Measurements from ENCODE around the gene RXRA.
A peak's percentile ranks its signal among the peaks of the same experiment; 100 is the strongest.

Gene RXRA

DNA sequence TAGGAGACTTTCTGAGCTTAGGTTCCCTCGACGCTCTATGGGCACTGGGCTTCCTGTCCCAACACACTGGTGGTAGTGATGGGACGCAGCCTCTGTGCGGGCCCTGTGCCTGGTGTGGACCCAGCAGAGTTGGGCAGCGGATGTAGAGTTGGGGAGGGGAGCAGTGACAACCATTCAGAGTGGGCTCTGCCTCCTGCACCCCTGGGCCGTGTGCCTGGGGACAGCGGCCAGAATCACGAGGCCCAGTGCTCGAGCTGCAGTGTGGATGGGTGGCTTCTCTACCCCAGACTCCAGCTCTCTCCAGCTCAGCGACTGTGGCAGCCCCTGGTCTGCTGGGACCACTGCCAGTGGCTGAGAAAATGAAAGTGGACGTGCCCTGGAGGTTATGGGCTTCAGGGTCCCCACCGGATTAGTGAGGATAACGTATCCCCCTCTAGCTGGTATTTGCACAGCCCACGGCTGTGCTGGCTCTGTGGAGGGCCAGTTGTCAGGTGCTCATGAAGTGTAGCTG is 18.6 kb downstream of the RXRA start:
- TF ChIP-seq, protein P1, sequence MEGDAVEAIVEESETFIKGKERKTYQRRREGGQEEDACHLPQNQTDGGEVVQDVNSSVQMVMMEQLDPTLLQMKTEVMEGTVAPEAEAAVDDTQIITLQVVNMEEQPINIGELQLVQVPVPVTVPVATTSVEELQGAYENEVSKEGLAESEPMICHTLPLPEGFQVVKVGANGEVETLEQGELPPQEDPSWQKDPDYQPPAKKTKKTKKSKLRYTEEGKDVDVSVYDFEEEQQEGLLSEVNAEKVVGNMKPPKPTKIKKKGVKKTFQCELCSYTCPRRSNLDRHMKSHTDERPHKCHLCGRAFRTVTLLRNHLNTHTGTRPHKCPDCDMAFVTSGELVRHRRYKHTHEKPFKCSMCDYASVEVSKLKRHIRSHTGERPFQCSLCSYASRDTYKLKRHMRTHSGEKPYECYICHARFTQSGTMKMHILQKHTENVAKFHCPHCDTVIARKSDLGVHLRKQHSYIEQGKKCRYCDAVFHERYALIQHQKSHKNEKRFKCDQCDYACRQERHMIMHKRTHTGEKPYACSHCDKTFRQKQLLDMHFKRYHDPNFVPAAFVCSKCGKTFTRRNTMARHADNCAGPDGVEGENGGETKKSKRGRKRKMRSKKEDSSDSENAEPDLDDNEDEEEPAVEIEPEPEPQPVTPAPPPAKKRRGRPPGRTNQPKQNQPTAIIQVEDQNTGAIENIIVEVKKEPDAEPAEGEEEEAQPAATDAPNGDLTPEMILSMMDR (IDR thresholded peaks at IDR 0.05), result no peak
- H3K27ac ChIP-seq, result peak overlapping the region in 1 of 2 donors; percentile 86
- no peak for DNase-seq (ENCODE audit: low spot score)
- H3K4me3 ChIP-seq, result peak overlapping the region; percentile 28

DNA sequence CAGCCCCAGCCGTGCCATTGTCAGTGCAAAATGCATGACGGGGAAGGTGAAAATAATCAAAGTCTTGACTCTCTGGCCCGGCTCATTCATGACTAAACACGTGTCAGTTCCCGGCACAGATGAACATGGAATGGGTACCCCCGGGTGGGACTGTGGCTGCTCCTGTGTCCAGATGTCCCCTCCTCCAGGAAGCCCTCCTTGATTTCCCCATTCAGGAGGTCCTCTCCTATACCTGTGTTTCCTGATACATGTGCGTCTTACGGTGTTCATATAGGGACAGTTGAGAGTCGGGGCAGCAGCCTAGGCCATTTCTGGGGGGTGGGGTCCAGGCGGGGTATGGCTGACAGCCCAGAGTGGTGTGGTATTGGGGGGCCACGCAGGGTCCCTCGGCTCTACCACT is 19.5 kb downstream of the RXRA start:
- Histone ChIP-seq H3K27ac (no peak overlapping the region), H3K4me3 (no peak overlapping the region)
- TF ChIP-seq, protein P1 (IDR thresholded peaks at IDR 0.05), result no peak
- no peak for DNase-seq (ENCODE audit: low spot score)

DNA sequence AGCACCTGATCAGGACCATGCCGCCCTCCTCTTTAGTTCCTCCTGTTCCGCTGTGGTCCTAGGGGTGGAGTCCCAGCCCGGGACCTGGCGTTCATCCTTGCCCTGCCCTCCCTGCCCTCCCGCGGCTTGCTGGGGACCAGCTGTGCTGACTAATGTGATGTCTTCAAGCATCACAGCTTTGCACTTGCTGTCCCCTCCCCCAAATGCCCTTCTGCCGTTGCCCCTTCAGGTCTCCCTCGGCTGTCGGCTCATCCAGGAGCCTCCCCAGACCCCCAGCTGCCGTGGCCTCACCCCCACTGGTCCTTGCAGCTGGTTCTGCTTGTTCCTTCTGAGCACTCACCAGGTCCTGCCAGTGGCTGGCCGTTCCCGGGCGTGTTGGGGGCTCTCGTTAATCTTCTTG is 19.9 kb downstream of the RXRA start:
- no peak overlapping the region for H3K27ac ChIP-seq
- H3K4me3 ChIP-seq, result no peak overlapping the region
- DNase-seq (ENCODE audit: low spot score), result no peak
- TF ChIP-seq, protein P1 (IDR thresholded peaks at IDR 0.05), result no peak

DNA sequence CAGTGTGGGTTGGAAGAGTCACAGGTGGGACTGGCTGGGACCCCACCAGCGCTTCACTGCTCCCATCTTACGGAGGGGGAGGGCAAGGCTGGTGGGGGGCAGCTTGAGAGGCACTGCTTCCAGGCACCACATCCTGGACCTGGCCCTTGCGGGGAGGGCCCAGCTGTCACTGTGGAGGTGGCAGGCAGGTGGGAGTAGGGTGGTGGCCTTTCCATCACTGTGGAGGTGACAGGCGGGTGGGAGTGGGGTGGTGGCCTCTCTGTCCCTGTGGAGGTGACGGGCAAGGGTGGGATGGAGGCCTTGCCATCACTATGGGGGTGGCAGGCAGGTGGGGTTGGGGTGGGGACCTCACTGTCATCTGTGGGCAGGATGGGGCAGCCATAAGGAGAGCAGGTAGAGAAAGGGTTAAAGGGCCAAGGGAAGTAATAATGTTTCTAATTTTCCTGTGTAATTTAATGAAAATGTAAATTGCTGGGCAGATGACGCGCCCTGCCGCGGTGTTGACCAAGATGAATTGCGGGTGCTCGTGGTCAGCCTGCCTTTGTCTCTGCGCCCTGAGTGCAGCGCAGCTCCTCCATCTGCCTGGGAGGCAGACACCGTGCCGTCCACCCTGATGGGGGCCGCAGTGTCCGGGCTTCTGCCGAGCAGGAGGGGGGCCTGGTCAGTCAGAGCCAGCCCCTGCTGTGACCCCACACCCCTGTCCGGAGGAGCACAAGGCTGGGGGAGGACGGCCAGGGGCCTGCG is 20.8 kb downstream of the RXRA start:
- Histone ChIP-seq H3K4me3 (no peak overlapping the region), H3K27ac (no peak overlapping the region)
- DNase-seq (ENCODE audit: low spot score), result no peak
- TF ChIP-seq, protein P1 (IDR thresholded peaks at IDR 0.05), result no peak

DNA sequence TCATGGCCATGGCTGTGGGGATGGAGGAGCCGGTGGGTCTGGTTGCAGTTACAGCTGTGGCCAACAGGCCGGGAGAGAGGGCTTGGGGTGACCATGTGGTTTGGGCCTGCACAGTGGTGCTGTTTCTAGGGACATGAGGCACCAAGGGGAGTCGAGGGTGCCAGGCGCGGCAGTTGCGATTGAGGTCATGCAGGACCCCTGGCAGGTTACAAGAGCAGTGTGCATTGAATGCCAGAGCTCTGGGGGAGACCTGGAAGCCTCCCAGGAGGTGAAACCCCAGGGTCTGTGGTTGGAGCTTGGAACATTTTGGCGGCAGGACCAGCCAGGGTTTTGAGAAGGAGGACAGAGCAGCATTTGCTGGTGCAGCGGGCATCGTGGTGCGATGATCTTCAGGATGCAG is 21.7 kb downstream of the RXRA start:
- TF ChIP-seq, protein P1 (IDR thresholded peaks at IDR 0.05), result no peak
- Histone ChIP-seq H3K4me3 (no peak overlapping the region), H3K27ac (no peak overlapping the region)
- no peak for DNase-seq (ENCODE audit: low spot score)

DNA sequence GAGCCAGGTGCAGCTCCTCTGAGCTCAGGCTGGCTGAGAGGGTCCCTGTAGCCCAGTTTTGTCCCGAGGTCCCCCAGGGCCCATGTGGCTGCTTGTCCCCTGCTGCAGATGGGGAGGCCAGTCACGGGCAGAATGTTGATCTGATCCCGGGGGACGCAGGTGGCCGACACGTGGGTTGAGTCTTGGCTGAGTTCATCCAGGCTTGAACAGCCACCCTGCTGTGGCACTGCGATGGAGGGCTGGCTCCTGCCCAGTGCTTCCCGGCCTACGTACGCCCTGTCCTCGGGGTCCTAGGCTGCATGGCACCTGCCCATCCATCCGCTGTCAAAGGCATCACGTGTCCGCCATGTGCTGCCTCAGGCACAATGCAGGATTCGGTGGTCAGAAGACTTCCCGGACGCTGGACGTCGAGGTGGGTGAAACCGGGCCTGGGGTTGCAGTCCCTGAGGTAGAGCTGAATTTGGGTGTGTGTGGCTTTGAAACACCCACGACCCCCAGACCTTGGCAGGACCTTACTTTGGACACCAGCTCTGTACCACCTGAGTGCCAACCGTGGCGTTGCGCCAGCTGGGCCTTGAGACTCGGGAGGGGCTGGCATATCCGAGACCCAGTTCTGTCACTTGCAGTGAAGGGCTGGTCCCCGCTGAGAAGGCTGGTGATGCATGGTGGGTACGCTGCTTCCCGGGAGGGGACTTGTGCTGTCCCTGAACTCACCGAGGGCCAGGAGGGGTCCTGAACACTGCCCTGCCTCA is 22.3 kb downstream of the RXRA start:
- no peak for DNase-seq (ENCODE audit: low spot score)
- Histone ChIP-seq H3K4me3 (no peak overlapping the region), H3K27ac (no peak overlapping the region)
- TF ChIP-seq, protein P1 (IDR thresholded peaks at IDR 0.05), result no peak

Measured in coronary artery (tissue), 2 donors.